ENCODE data around the gene CD3E. TPM values are rescaled to one million over a fixed set of nuclear protein-coding genes. Genes with fewer than 3 reads are reported as not detected.

The CD3E gene
- total and polyA plus RNA-seq, 2 experiments from 2014 or later, result not detected

GRCh38 chr11:118353084-118353710, 48.7 kb downstream of the CD3E start:
- Histone ChIP-seq H3K4me2 (no peak overlapping the region), H3K4me3 (no peak overlapping the region), H3K79me2 (replicated peaks; ENCODE audit: insufficient read depth) (no peaks in the 10 kb centered on the region), H3K27me3 (ENCODE audit: insufficient read depth) (0 out of 2 replicates have a peak, but pooled peaks cover 3% of the 10 kb centered on the region), H3F3A (replicated peaks; ENCODE audit: low read depth) (0 out of 2 replicates have a peak, but pooled peaks cover 3% of the 10 kb centered on the region), H4K20me1 (replicated peaks; ENCODE audit: insufficient read depth) (no peaks in the 10 kb centered on the region), H3K9me2 (ENCODE audit: insufficient read depth) (no peaks in the 10 kb centered on the region), H3K4me1 (ENCODE audit: insufficient read depth) (no peaks in the 10 kb centered on the region), H3K36me3 (ENCODE audit: insufficient read depth) (no peaks in the 10 kb centered on the region), H2AFZ (no peak overlapping the region), H3K27ac (ENCODE audit: low read depth) (no peak overlapping the region)
- peak in 1 of 2 experiments; percentile 78; a peak in 3 of 4 replicates for TF ChIP-seq CTCF (conservative IDR thresholded peaks at IDR 0.05; ENCODE audit: low read depth in 2 of 2)
- TF ChIP-seq STAT1 (IDR thresholded peaks at IDR 0.05; ENCODE audit: unreplicated experiment), result no peak
- no peak for TF ChIP-seq EZH2 (IDR thresholded peaks at IDR 0.05; ENCODE audit: low read depth, unreplicated experiment)
- TF ChIP-seq ZNF114 (CRISPR knock-in tag; IDR thresholded peaks at IDR 0.05), result no peak
- no peak for TF ChIP-seq EZH2phosphoT487 (IDR thresholded peaks at IDR 0.05; ENCODE audit: unreplicated experiment)
- TF ChIP-seq, protein P1, sequence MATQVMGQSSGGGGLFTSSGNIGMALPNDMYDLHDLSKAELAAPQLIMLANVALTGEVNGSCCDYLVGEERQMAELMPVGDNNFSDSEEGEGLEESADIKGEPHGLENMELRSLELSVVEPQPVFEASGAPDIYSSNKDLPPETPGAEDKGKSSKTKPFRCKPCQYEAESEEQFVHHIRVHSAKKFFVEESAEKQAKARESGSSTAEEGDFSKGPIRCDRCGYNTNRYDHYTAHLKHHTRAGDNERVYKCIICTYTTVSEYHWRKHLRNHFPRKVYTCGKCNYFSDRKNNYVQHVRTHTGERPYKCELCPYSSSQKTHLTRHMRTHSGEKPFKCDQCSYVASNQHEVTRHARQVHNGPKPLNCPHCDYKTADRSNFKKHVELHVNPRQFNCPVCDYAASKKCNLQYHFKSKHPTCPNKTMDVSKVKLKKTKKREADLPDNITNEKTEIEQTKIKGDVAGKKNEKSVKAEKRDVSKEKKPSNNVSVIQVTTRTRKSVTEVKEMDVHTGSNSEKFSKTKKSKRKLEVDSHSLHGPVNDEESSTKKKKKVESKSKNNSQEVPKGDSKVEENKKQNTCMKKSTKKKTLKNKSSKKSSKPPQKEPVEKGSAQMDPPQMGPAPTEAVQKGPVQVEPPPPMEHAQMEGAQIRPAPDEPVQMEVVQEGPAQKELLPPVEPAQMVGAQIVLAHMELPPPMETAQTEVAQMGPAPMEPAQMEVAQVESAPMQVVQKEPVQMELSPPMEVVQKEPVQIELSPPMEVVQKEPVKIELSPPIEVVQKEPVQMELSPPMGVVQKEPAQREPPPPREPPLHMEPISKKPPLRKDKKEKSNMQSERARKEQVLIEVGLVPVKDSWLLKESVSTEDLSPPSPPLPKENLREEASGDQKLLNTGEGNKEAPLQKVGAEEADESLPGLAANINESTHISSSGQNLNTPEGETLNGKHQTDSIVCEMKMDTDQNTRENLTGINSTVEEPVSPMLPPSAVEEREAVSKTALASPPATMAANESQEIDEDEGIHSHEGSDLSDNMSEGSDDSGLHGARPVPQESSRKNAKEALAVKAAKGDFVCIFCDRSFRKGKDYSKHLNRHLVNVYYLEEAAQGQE (IDR thresholded peaks at IDR 0.05; ENCODE audit: unreplicated experiment), result no peak
- DNase-seq (ENCODE audit: low spot score) (peak; percentile 54), ATAC-seq (no peak)
- Mint-ChIP-seq H3K36me3 (ENCODE audit: low read depth) (no peaks in the 10 kb centered on the region), H3K4me3 (no peak overlapping the region), H3K4me1 (peaks cover 6% of the 10 kb centered on the region; the same call in 2 of the 3 replicates), H3K9me3 (no peaks in the 10 kb centered on the region; the same call in 2 of the 3 replicates), H3K27me3 (ENCODE audit: insufficient read depth, low read depth, poor library complexity) (peaks cover 2% of the 10 kb centered on the region), H3K27ac (no peak overlapping the region)

- no peak overlapping the region for H3K27ac Mint-ChIP-seq
- DNase-seq (ENCODE audit: low spot score) (no peak), ATAC-seq (no peak)
- H3F3A ChIP-seq (replicated peaks; ENCODE audit: low read depth), result 0 out of 2 replicates have a peak, but pooled peaks cover 3% of the 10 kb centered on the region
- peaks cover 6% of the 10 kb centered on the region for H4K20me1 ChIP-seq (replicated peaks; ENCODE audit: insufficient read depth)
- H3K27ac ChIP-seq (ENCODE audit: low read depth), result no peak overlapping the region
- no peak overlapping the region for H3K4me2 ChIP-seq
- H3K4me1 ChIP-seq (ENCODE audit: insufficient read depth), result peaks cover 4% of the 10 kb centered on the region; the same call in 1 of the 2 replicates
- H3K4me3 Mint-ChIP-seq, result no peak overlapping the region
- no peaks in the 10 kb centered on the region for H3K27me3 ChIP-seq (ENCODE audit: insufficient read depth)
- peaks cover 10% of the 10 kb centered on the region for H3K27me3 Mint-ChIP-seq (ENCODE audit: insufficient read depth, low read depth, poor library complexity)
- no peaks in the 10 kb centered on the region for H3K36me3 Mint-ChIP-seq (ENCODE audit: low read depth)
- no peak overlapping the region for H3K4me3 ChIP-seq
- no peaks in the 10 kb centered on the region for H3K9me2 ChIP-seq (ENCODE audit: insufficient read depth)
- no peak overlapping the region for H2AFZ ChIP-seq
- H3K79me2 ChIP-seq (replicated peaks; ENCODE audit: insufficient read depth), result peaks cover 35% of the 10 kb centered on the region
- H3K4me1 Mint-ChIP-seq, result no peaks in the 10 kb centered on the region; the same call in 2 of the 3 replicates
- no peaks in the 10 kb centered on the region; the same call in 2 of the 3 replicates for H3K9me3 Mint-ChIP-seq
- no peaks in the 10 kb centered on the region for H3K36me3 ChIP-seq (ENCODE audit: insufficient read depth)
- TF ChIP-seq ZNF114 (CRISPR knock-in tag; IDR thresholded peaks at IDR 0.05), result no peak
- TF ChIP-seq STAT1 (IDR thresholded peaks at IDR 0.05; ENCODE audit: unreplicated experiment), result no peak
- TF ChIP-seq, protein P2, sequence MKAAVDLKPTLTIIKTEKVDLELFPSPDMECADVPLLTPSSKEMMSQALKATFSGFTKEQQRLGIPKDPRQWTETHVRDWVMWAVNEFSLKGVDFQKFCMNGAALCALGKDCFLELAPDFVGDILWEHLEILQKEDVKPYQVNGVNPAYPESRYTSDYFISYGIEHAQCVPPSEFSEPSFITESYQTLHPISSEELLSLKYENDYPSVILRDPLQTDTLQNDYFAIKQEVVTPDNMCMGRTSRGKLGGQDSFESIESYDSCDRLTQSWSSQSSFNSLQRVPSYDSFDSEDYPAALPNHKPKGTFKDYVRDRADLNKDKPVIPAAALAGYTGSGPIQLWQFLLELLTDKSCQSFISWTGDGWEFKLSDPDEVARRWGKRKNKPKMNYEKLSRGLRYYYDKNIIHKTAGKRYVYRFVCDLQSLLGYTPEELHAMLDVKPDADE (IDR thresholded peaks at IDR 0.05), result no peak
- TF ChIP-seq CTCF (conservative IDR thresholded peaks at IDR 0.05; ENCODE audit: low read depth in 2 of 2), result no peak
- TF ChIP-seq NANOG (IDR thresholded peaks at IDR 0.05; ENCODE audit: borderline replicate concordance), result no peak
- no peak for TF ChIP-seq ZNF331 (CRISPR knock-in tag; IDR thresholded peaks at IDR 0.05; ENCODE audit: low read depth)
- TF ChIP-seq JUNB (IDR thresholded peaks at IDR 0.05; ENCODE audit: unreplicated experiment), result no peak
- TF ChIP-seq, protein P1 (IDR thresholded peaks at IDR 0.05; ENCODE audit: unreplicated experiment), result no peak
Measured at GRCh38 chr11:118358071-118358470, 53.5 kb downstream of the CD3E start.
